Endothelial cell of umbilical vein (primary cell): Measurements from ENCODE around the gene MAP3K21. TPM values are rescaled to one million over a fixed set of nuclear protein-coding genes. Genes with fewer than 3 reads are reported as not detected.

Experiments used
- BruUV-seq: library from RNA; stranded (reverse); fragments of 400-500 nt; replicated peaks from 2 replicates; lab custom pipeline; 2021; lab: Mats Ljungman, UMichigan
- CTCF ChIA-PET: fragments of 300-600, 350-600 bp; sonication (Branson Sonifier 250); formaldehyde crosslinking; loops from one replicate; lab custom pipeline; 2021; ENCODE audit warnings: antibody characterized with exemption, inconsistent platforms; lab: Charles Lee
- POLR2A ChIA-PET: fragments of 300-600, 350-600 bp; sonication (Branson Sonifier 250); formaldehyde crosslinking; loops from one replicate; lab custom pipeline; 2021; ENCODE audit warnings: antibody characterized with exemption, inconsistent platforms; lab: Charles Lee
- DNase-seq: peaks from one replicate; pipeline ENCODE4 v3.0.0-alpha.2; 2011; ENCODE audit warnings: low read depth, low spot score
- FAIRE-seq: peaks from 2 replicates; lab custom pipeline; 2011; peaks lifted over from hg19 to GRCh38; lab: Jason Lieb, UNC
- H2AFZ ChIP-seq: 2 replicates; pipeline ENCODE4 v1.6.0; 2012; ENCODE audit warnings: low read depth, low read length, control low read depth, inconsistent platforms
- H3K27ac ChIP-seq: 2 replicates; pipeline ENCODE4 v1.5.1; 2011; ENCODE audit warnings: low read depth, mild to moderate bottlenecking, control low read depth, low read length, moderate library complexity; ENCODE audit not compliant: insufficient read depth
- H3K27me3 ChIP-seq, 2 experiments: 2 replicates each; pipeline versions ENCODE4 v1.6.0 to v1.6.1; 2011; ENCODE audit warnings: low read length in 2 of 2, mixed read lengths in 1 of 2; ENCODE audit not compliant: control insufficient read depth in 2 of 2, insufficient read depth in 2 of 2
- H3K36me3 ChIP-seq, 2 experiments: 2 replicates in 1 of 2; 3 replicates in 1 of 2; pipeline ENCODE4 v1.5.1; 2011; ENCODE audit warnings: low read length in 2 of 2, mild to moderate bottlenecking in 1 of 2, moderate library complexity in 1 of 2; ENCODE audit not compliant: control insufficient read depth in 2 of 2, insufficient read depth in 2 of 2; ENCODE audit errors: extremely low read depth in 1 of 2
- H3K4me1 ChIP-seq: 3 replicates; pipeline ENCODE4 v1.5.1; 2011; ENCODE audit warnings: mild to moderate bottlenecking, low read length; ENCODE audit not compliant: control insufficient read depth, insufficient read depth; ENCODE audit errors: extremely low read depth
- H3K4me2 ChIP-seq: 2 replicates; pipeline ENCODE4 v1.6.1; 2011; ENCODE audit warnings: low read length, control low read depth, mixed read lengths; ENCODE audit not compliant: insufficient read depth
- H3K4me3 ChIP-seq, 3 experiments: fragments of 200-600 bp in 1 of 3; sonication (generic), shearing (Covaris generic) in 1 of 3; replicated peaks in 1 of 3; 2 replicates each; pipeline ENCODE4 v1.5.1; 2011 to 2016; ENCODE audit warnings: control low read depth in 3 of 3, low read length in 3 of 3, mild to moderate bottlenecking in 2 of 3, inconsistent platforms in 1 of 3, low read depth in 1 of 3, moderate library complexity in 1 of 3; ENCODE audit not compliant: insufficient read depth in 1 of 3
- H3K79me2 ChIP-seq: 2 replicates; pipeline ENCODE4 v1.6.0; 2012; ENCODE audit warnings: low read length, inconsistent platforms; ENCODE audit not compliant: control insufficient read depth, insufficient read depth
- H3K9ac ChIP-seq: replicated peaks from 2 replicates; pipeline ENCODE3; 2011; ENCODE audit warnings: low read length, control low read depth; ENCODE audit not compliant: insufficient read depth; ENCODE audit errors: extremely low read depth
- H3K9me1 ChIP-seq: replicated peaks from 3 replicates; pipeline ENCODE4 v1.6.0; 2011; ENCODE audit warnings: mild to moderate bottlenecking, low read length; ENCODE audit not compliant: control insufficient read depth, insufficient read depth; ENCODE audit errors: extremely low read depth
- H3K9me3 ChIP-seq: replicated peaks from 2 replicates; pipeline ENCODE4 v1.5.1; 2012; ENCODE audit warnings: low read length, inconsistent platforms; ENCODE audit not compliant: control insufficient read depth, insufficient read depth
- H4K20me1 ChIP-seq: replicated peaks from 2 replicates; pipeline ENCODE3; 2011; ENCODE audit warnings: mild to moderate bottlenecking, low read length; ENCODE audit not compliant: control insufficient read depth, insufficient read depth; ENCODE audit errors: extremely low read depth
- CTCF ChIP-seq, 2 donors: IDR thresholded peaks; 1 replicate in 1 of 2; 2 replicates in 1 of 2; pipeline ENCODE4 v1.5.1; 2011; ENCODE audit warnings: low read length in 2 of 2, mild to moderate bottlenecking in 2 of 2, moderate library complexity in 2 of 2, control low read depth in 1 of 2, inconsistent platforms in 1 of 2, low read depth in 1 of 2; ENCODE audit not compliant: insufficient read depth in 1 of 2; ENCODE audit errors: extremely low read depth in 1 of 2
- GATA2 ChIP-seq: IDR thresholded peaks from 2 replicates; pipeline ENCODE4 v1.7.0; 2011; ENCODE audit warnings: low read depth, mild to moderate bottlenecking, moderate library complexity, mixed read lengths, low read length; ENCODE audit not compliant: insufficient read length, insufficient read depth
- JUN ChIP-seq: IDR thresholded peaks from 2 replicates; pipeline ENCODE4 v1.6.1; 2011; ENCODE audit warnings: borderline replicate concordance, low read depth; ENCODE audit not compliant: insufficient read length, insufficient read depth
- MAX ChIP-seq: IDR thresholded peaks from 2 replicates; pipeline ENCODE4 v1.6.1; 2011; ENCODE audit not compliant: insufficient read depth, insufficient read length
- POLR2A ChIP-seq: IDR thresholded peaks from 2 replicates; pipeline ENCODE4 v1.6.1; 2012; ENCODE audit warnings: low read depth, mild to moderate bottlenecking, control low read depth, low read length
- POLR2AphosphoS5 ChIP-seq: IDR thresholded peaks from 2 replicates; pipeline ENCODE4 v1.6.1; 2012; ENCODE audit warnings: low read depth, mild to moderate bottlenecking, control low read depth, low read length, moderate library complexity; ENCODE audit not compliant: insufficient read depth
- dilution Hi-C: fragments of 300-500 bp; cut with MboI; formaldehyde crosslinking; loops from one replicate; pipeline ENCODE4 v1.15.0; 2019; ENCODE audit warnings: low sequenced_read_pairs; ENCODE audit not compliant: extremely low pct_ligation_motif_present
- intact Hi-C: fragments of 100-400 bp; cut with micrococcal nuclease; formaldehyde crosslinking; loops from one replicate; pipeline ENCODE4 v1.10.0; 2022
- polyA plus RNA-seq, 4 experiments: library from polyadenylated mRNA; depleted of rRNA in 3 of 4; stranded (reverse) in 3 of 4; unstranded in 1 of 4; fragments of >200 nt; gene quantifications; 2 replicates each; pipeline versions ENCODE4 v1.2.1 to v1.2.3, GENCODE V29; 2011 to 2012; ENCODE audit warnings: missing spikeins in 1 of 4
- total RNA-seq: library from RNA; stranded (reverse); gene quantifications from 2 replicates; pipeline ENCODE4 v1.2.3, GENCODE V29; 2021

MAP3K21 gene
- total and polyA plus RNA-seq, 2 donors (not counting 3 experiments of a cell fraction or from before 2014, with no cell fraction given), result 0.65 to 0.95 TPM

- H3K27ac ChIP-seq, result no peak overlapping the region
- DNase-seq, result no peak
- H3K9me3 ChIP-seq, result no peaks in the 10 kb centered on the region
- FAIRE-seq, result no peak
- H3K4me1 ChIP-seq, result no peaks in the 10 kb centered on the region
- peaks cover 3 to 4% of the 10 kb centered on the region in 2 experiments for H3K27me3 ChIP-seq
- TF ChIP-seq POLR2AphosphoS5, result no peak
- no peak for TF ChIP-seq CTCF (IDR thresholded peaks at IDR 0.05; ENCODE audit: extremely low read depth in 1 of 2, insufficient read depth in 1 of 2, low read depth in 1 of 2, low read length in 2 of 2)
- H3K9me1 ChIP-seq, result no peaks in the 10 kb centered on the region
- H3K36me3 ChIP-seq, result no peaks in the 10 kb centered on the region
- no peak overlapping the region for H3K4me3 ChIP-seq
- CTCF ChIA-PET, result no interaction called here
- intact Hi-C loops, result no loop called here
- H4K20me1 ChIP-seq, result no peaks in the 10 kb centered on the region
- no peak overlapping the region for H3K4me2 ChIP-seq
- no peaks in the 10 kb centered on the region for H3K79me2 ChIP-seq
- H3K9ac ChIP-seq, result no peak overlapping the region
- POLR2A ChIA-PET, result no interaction called here
- BruUV-seq, result no TSS peak
- H2AFZ ChIP-seq, result no peak overlapping the region
- dilution Hi-C loops, result no loop called here
Measured at GRCh38 chr1:233337505-233337904, 10.0 kb downstream of the MAP3K21 start.

GRCh38 chr1:233338102-233338501 is 10.6 kb downstream of the MAP3K21 start:
- CTCF ChIA-PET, result no interaction called here
- Histone ChIP-seq H3K9me1 (no peaks in the 10 kb centered on the region), H3K4me3 (no peak overlapping the region), H3K36me3 (no peaks in the 10 kb centered on the region), H4K20me1 (no peaks in the 10 kb centered on the region), H3K27me3 (peaks cover 3 to 4% of the 10 kb centered on the region in 2 experiments), H3K9me3 (no peaks in the 10 kb centered on the region), H3K4me2 (no peak overlapping the region), H3K27ac (no peak overlapping the region), H3K4me1 (no peaks in the 10 kb centered on the region), H2AFZ (no peak overlapping the region), H3K9ac (no peak overlapping the region), H3K79me2 (no peaks in the 10 kb centered on the region)
- DNase-seq, result no peak
- no peak for FAIRE-seq
- intact Hi-C loops, result no loop called here
- dilution Hi-C loops, result no loop called here
- POLR2A ChIA-PET, result no interaction called here
- no TSS peak for BruUV-seq
- TF ChIP-seq POLR2A (no peak), GATA2 (no peak), JUN (no peak), MAX (no peak), POLR2AphosphoS5 (no peak)
